ENCODE data around the gene TRIP12.
"Not testable (repeated sequence)": the region's sequence is repeated elsewhere in the genome, so short reads cannot be mapped to it uniquely, and the experiment has no call there.

TRIP12 gene

GRCh38 chr2:229917793-229918192, 4.0 kb downstream of the TRIP12 start:
- no peak for DNase-seq

- peak; percentile 63 for DNase-seq
Observed at GRCh38 chr2:229914171-229914570, 7.6 kb downstream of the TRIP12 start.

GRCh38 chr2:229910832-229911412, 10.9 kb downstream of the TRIP12 start:
- peak; percentile 71 for DNase-seq

GRCh38 chr2:229910147-229910831, 11.5 kb downstream of the TRIP12 start:
- no peak for DNase-seq

- peak; percentile 37 for DNase-seq
Observed at GRCh38 chr2:229909090-229909489, 12.7 kb downstream of the TRIP12 start.

DNA sequence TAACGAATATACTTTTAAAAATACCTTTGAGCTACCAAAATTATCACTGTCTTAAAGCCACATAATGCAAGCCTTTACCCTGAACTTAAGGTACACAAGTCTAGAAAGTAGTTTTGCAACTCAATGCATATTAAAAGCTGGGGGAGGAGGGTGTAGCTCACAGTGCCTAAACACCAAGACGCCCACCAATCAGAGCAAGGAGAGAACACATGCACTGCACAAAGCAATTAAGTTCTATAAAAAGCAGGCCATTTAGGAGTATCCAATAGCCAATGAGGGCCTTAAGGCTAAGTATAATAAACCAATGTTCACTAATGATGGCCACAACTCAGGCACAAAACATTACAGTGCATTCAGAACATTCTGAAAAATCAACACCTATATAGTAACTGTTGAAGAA, 16.2 kb downstream of the TRIP12 start:
- no peak for DNase-seq

DNA sequence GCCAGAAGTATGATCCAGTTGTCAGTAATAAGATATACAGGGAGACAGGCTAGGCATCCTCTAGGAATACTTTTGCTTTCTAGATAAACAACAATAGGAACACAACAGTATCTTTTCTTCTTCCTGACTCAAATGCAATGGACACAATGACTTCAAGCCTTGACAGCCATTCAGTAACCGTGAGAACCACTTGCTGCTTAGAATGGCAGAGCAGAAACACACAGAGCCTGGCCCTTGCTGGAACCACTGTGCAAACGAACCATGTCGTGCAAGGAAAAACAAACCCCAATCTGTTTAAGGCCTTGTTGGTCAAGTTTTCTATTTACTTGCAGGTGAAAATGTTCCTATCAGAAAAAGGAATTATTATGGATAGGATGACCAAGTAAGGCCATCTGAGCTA, 18.8 kb downstream of the TRIP12 start:
- DNase-seq: no peak

- no peak for DNase-seq
Observed at GRCh38 chr2:229901819-229902218, 20.0 kb downstream of the TRIP12 start.

GRCh38 chr2:229900514-229900913, 21.3 kb downstream of the TRIP12 start:
- DNase-seq: not testable (repeated sequence)

DNA sequence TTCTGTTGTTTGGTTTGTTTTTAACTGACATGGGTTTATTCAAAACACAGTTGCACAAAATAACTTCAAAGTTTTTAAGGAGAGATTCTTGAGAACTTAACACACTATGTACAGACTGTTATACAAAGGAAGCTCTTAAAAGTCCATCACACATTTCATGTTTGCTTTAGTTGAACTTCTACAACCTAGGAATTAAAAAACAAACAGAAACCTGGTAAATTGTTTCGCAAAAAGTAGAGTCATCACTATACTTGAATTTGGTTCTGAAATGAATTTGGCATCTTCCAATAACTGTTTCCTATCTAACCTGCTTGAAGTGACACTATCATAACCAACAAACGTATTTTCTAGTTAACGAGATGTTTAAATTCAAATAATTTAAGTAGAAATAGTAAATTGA, 21.8 kb downstream of the TRIP12 start:
- no peak for DNase-seq

DNA sequence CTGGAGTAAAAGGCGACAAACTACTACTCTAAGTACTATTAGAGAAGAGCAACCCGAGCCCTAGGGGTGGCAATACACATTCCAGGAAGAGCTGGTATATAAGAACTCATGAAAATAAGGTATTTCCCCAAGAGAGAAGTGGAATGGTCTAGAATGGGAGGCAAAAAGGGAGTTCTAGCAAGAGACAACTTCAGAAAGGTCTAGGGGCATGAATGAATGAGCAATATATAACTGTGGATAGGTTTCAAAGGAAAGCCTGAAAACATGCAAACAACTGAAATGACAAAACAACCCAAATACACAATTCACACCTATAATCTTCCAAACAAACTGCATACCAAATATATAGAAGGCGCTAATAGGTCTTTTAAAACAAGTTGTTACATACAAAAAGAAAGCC, 22.2 kb downstream of the TRIP12 start:
- no peak for DNase-seq

DNA sequence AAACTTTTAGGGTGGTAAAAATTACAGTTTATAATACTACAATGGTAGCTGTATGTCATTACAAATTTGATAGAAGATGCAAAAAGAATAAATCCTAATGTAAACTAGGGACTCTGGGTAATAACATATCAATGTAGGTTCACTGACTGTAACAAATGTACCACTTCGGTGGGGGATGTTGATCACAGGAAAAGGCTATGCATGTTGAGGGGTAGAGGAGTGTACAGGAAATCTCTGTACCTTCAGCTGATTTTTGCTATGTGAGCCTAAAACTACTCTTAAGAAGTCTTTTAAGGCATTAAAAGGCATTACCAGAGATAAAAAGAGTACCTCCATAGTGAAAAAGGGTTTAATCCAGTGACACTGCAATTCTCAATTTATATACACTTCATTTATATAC, 25.0 kb downstream of the TRIP12 start:
- DNase-seq: no peak

- DNase-seq: no peak
Observed at GRCh38 chr2:229889023-229889422, 32.8 kb downstream of the TRIP12 start.

DNA sequence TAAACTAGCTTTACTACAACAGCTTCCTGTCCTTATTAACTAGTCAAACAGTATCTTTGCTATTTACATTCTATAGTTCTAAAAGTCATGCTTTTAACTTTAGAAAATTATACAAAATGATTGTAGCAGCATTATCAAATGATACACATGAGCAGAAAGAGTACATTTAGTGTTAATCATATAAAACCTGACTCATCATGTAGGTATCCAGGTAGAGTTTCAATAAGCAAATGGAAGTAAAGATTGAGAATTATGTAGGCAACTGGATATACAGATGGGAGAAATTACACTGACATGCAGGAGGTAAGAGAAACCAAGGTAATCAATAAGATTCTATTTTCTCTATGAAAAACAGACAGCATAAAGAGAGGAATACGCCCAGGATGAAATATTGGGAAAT, 33.8 kb downstream of the TRIP12 start:
- DNase-seq: no peak

DNA sequence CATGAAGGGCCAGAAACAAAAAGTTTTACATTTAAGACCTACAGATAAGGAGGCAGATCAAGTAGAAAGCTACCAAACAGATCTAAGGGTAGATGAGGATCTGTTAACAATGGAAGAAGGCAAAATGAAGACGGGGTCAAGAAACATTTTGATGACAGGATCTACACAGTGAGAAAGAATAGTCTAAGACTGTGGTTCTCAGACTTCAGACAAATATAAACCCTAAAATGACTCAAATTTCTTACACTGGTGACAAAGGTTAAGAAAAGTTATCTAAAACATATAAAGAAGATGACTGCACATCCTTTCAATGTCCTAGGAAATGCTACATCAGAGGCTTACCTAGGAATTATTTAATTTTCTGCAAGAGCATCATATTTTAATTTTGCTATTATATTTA, 34.4 kb downstream of the TRIP12 start:
- no peak for DNase-seq

DNA sequence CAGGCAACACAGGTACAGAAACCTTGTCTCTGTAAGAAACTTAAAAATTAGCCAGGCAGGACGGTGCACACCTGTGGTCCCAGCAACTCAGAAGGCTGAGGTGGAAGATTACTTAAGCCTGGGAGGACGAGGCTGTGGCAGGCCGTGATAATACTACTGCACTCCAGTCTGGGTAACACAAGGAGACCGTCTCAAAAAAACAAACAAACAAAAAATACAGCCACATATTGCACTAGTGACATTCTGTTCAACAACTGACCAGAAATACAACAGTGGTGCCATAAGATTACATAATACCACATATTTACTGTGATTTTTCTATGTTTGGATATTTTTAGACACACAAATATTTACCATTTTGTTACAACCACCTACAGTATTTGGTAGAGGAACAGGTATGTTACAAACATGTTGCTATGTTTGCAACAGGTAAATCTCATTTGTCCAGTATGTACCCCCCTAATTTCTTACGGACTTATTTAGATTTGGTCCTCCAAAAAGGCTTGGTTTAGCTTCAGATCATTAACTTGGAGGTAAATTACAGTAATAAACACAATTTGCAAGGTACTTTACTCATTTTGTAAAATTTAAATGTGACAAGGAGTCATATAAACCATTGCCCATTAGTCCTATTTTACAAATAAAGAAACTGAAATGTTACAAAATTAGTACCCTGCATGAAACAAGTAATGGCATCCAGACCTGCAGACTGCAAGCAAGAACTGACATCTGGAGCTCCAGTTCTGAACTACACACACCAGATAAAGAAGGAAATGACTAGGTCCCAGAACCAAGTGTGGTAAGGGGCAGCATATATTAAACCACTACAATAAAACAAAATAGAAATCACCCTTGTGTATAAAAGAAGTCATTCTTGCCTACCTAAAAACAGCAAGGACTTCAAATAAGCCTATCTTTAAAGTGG, 36.8 kb downstream of the TRIP12 start:
- DNase-seq: no peak

- DNase-seq: no peak
Observed at GRCh38 chr2:229882583-229882982, 39.2 kb downstream of the TRIP12 start.

- no peak for DNase-seq
Observed at GRCh38 chr2:229880892-229881586, 40.8 kb downstream of the TRIP12 start.

DNA sequence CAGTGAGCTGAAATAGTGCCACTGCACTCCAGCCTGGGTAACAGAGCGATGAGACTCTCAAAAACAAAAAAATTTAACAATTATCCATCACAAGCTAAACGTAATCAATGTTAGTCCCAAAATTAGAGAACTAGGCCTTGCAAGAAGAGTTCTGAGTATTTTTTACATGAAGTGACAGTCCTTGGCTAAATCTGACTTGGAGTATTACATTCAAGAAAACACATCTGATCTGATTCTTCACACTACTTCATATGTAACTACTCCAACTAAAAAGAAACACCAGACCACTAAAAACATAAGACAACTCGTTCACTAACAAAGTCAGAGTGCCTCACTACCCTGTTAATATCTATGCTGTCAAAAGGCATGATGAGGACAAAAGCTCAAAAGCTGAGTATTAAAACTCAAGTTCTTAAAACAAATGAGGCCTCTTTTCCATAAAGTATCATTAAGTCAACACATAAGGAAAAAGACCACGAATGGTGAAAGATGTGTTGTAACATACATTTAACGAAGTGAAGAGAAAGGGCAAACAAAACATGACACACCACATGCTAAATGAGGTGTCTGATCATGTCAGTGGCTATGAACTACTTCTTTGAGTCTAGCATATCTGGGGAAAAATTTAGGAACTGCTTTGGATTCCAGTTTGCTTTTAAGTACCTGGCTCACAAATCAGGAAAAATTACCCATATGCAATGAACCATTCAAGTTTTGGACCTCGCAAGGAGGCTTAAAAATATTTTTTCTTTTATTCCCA, 42.4 kb downstream of the TRIP12 start:
- DNase-seq: no peak

DNA sequence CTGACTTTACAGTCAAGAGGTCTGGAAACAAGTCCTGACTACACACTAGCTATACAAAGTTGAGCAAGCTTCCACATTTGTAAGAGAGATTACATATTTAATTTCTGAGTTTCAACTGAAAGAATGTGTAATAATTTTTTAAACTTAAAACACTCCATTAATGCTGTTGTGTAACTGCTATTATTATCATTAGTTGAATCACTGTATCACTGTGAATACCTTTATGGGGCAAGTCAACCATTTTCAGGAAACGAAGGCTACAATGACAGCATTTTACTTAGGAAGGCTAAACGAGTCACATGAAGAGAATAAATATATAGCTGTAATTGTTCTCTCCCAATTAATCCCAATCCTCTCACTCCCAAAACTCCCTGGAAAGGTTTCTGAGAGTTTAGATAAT, 46.3 kb downstream of the TRIP12 start:
- no peak for DNase-seq

- DNase-seq: no peak
Observed at GRCh38 chr2:229874647-229875046, 47.2 kb downstream of the TRIP12 start.

- peak; percentile 45 for DNase-seq
Observed at GRCh38 chr2:229873123-229873581, 48.7 kb downstream of the TRIP12 start.
